PC-9 (cell line): Measurements from ENCODE around the gene LILRB3. TPM values are rescaled to one million over a fixed set of nuclear protein-coding genes. Genes with fewer than 3 reads are reported as not detected.
A peak's percentile ranks its signal among the peaks of the same experiment; 100 is the strongest.
"Not testable (repeated sequence)": the region's sequence is repeated elsewhere in the genome, so short reads cannot be mapped to it uniquely, and the experiment has no call there.

Experiments
- BruUV-seq: library from RNA; stranded (reverse); fragments of 400-500 nt; replicated peaks from 2 replicates; lab custom pipeline; 2021; lab: Mats Ljungman, UMichigan
- CTCF ChIA-PET: fragments of 300-600 bp; sonication (Branson Sonifier 250); formaldehyde crosslinking; loops from one replicate; lab custom pipeline; 2022; ENCODE audit warnings: antibody characterized with exemption; lab: Charles Lee
- POLR2A ChIA-PET: fragments of 300-600 bp; sonication (Branson Sonifier 250); formaldehyde crosslinking; loops from one replicate; lab custom pipeline; 2022; ENCODE audit warnings: antibody characterized with exemption; ENCODE audit not compliant: unreplicated experiment; lab: Charles Lee
- DNase-seq, 2 experiments: peaks; one replicate each; pipeline versions ENCODE4 v3.0.0 to v3.0.0-alpha.2; 2015 to 2022; ENCODE audit warnings: mixed read lengths in 1 of 2
- H2AFZ ChIP-seq: fragments of 200-600 bp; sonication (generic); 2 replicates; pipeline ENCODE4 v1.8.1; 2017; ENCODE audit warnings: antibody characterized with exemption
- H3F3A ChIP-seq: fragments of 200-600 bp; sonication (generic); 2 replicates; pipeline ENCODE4 v1.8.1; 2017; ENCODE audit warnings: antibody characterized with exemption, mild to moderate bottlenecking, low read depth; ENCODE audit not compliant: insufficient read depth
- H3K27ac ChIP-seq: fragments of 200-600 bp; sonication (generic); 2 replicates; pipeline ENCODE4 v1.6.1; 2016; ENCODE audit warnings: mixed run types
- H3K27me3 ChIP-seq: fragments of 200-600 bp; sonication (generic); 2 replicates; pipeline ENCODE4 v1.6.1; 2016; ENCODE audit warnings: low read depth, mixed run types; ENCODE audit not compliant: insufficient read depth
- H3K36me3 ChIP-seq: fragments of 200-600 bp; sonication (generic); 2 replicates; pipeline ENCODE4 v1.6.1; 2016; ENCODE audit warnings: low read depth, mixed run types
- H3K4me1 ChIP-seq: fragments of 200-600 bp; sonication (generic); replicated peaks from 2 replicates; pipeline ENCODE4 v1.6.1; 2016; ENCODE audit warnings: mixed run types; ENCODE audit not compliant: insufficient read depth
- H3K4me2 ChIP-seq: fragments of 200-600 bp; sonication (generic); 2 replicates; pipeline ENCODE4 v1.6.1; 2017; ENCODE audit warnings: mixed run types
- H3K4me3 ChIP-seq: fragments of 200-600 bp; sonication (generic); 2 replicates; pipeline ENCODE4 v1.6.1; 2016; ENCODE audit warnings: mixed run types
- H3K79me2 ChIP-seq: fragments of 200-600 bp; sonication (generic); 2 replicates; pipeline ENCODE4 v1.6.1; 2017; ENCODE audit warnings: low read depth, mixed run types
- H3K9me2 ChIP-seq: fragments of 200-600 bp; sonication (generic); 2 replicates; pipeline ENCODE4 v1.8.1; 2017; ENCODE audit warnings: mild to moderate bottlenecking; ENCODE audit not compliant: insufficient read depth
- H3K9me3 ChIP-seq: fragments of 200-600 bp; sonication (generic); 2 replicates; pipeline ENCODE4 v1.8.1; 2016; ENCODE audit warnings: low read depth; ENCODE audit not compliant: insufficient read depth
- H4K20me1 ChIP-seq: fragments of 200-600 bp; sonication (generic); 2 replicates; pipeline ENCODE4 v1.8.1; 2017; ENCODE audit not compliant: insufficient read depth
- CTCF ChIP-seq: fragments of 200-600 bp; sonication (generic); conservative IDR thresholded peaks from 2 replicates; pipeline ENCODE4 v1.6.1; 2017; ENCODE audit warnings: mixed run types, antibody characterized with exemption, mild to moderate bottlenecking, moderate library complexity
- EZH2 ChIP-seq: fragments of 200-600 bp; sonication (generic); IDR thresholded peaks from 2 replicates; pipeline ENCODE4 v1.8.0; 2017; ENCODE audit warnings: antibody characterized with exemption, low read depth
- intact Hi-C: fragments of 100-400 bp; cut with micrococcal nuclease; formaldehyde crosslinking; loops from one replicate; pipeline ENCODE4 v1.10.0; 2022; ENCODE audit not compliant: unreplicated experiment
- total RNA-seq: library from RNA; stranded (reverse); gene quantifications from 2 replicates; pipeline ENCODE4 v1.2.3, GENCODE V29; 2021

LILRB3 gene
- total RNA-seq, 1 experiment from 2014 or later = not detected

GRCh38 chr19:54183431-54183830 is 39.4 kb downstream of the LILRB3 start:
- no peak for DNase-seq
- Histone ChIP-seq H2AFZ (no peak overlapping the region), H3K27ac (no peak overlapping the region), H3K36me3 (peaks cover 16% of the 10 kb centered on the region), H4K20me1 (peaks cover 28% of the 10 kb centered on the region), H3K4me1 (peaks cover 10% of the 10 kb centered on the region), H3K9me2 (no peaks in the 10 kb centered on the region), H3K4me2 (no peak overlapping the region), H3K9me3 (no peaks in the 10 kb centered on the region), H3F3A (peaks cover 36% of the 10 kb centered on the region; the same call in 1 of the 2 replicates), H3K4me3 (no peak overlapping the region), H3K79me2 (peaks cover 34% of the 10 kb centered on the region), H3K27me3 (no peaks in the 10 kb centered on the region)
- no peak for TF ChIP-seq EZH2
- no peak for TF ChIP-seq CTCF
- intact Hi-C loops = no loop called here
- BruUV-seq = no TSS peak
- ChIA-PET CTCF (no interaction called here), POLR2A (no interaction called here)

- Histone ChIP-seq H3F3A (peaks cover 49% of the 10 kb centered on the region; the same call in 1 of the 2 replicates), H3K36me3 (peaks cover 22% of the 10 kb centered on the region), H4K20me1 (peaks cover 27% of the 10 kb centered on the region), H3K79me2 (peaks cover 21% of the 10 kb centered on the region)
- intact Hi-C loops, DNase-seq, CTCF ChIA-PET, H3K4me1 ChIP-seq, H3K4me3 ChIP-seq, H2AFZ ChIP-seq, BruUV-seq, H3K9me3 ChIP-seq, H3K27ac ChIP-seq, POLR2A ChIA-PET, H3K27me3 ChIP-seq, H3K9me2 ChIP-seq, H3K4me2 ChIP-seq: not testable (repeated sequence)
Observed at GRCh38 chr19:54181894-54182293, 40.9 kb downstream of the LILRB3 start.

GRCh38 chr19:54180691-54181091 is 42.1 kb downstream of the LILRB3 start:
- Histone ChIP-seq H3K4me3 (no peak overlapping the region), H3K4me1 (no peaks in the 10 kb centered on the region), H2AFZ (no peak overlapping the region), H3F3A (peaks cover 57% of the 10 kb centered on the region; the same call in 1 of the 2 replicates), H3K9me3 (no peaks in the 10 kb centered on the region), H3K27ac (no peak overlapping the region), H3K9me2 (no peaks in the 10 kb centered on the region), H3K27me3 (no peaks in the 10 kb centered on the region), H4K20me1 (peaks cover 33% of the 10 kb centered on the region), H3K4me2 (no peak overlapping the region), H3K36me3 (peaks cover 16% of the 10 kb centered on the region), H3K79me2 (peaks cover 9% of the 10 kb centered on the region; the same call in 1 of the 2 replicates)
- no TSS peak for BruUV-seq
- DNase-seq = no peak
- intact Hi-C loops = no loop called here
- CTCF ChIA-PET = no interaction called here
- POLR2A ChIA-PET = no interaction called here
- no peak for TF ChIP-seq EZH2
- no peak for TF ChIP-seq CTCF

GRCh38 chr19:54179921-54180461 is 42.8 kb downstream of the LILRB3 start:
- no peaks in the 10 kb centered on the region for H3K4me1 ChIP-seq
- DNase-seq = peak in 1 of 2 experiments; percentile 65
- H4K20me1 ChIP-seq = peaks cover 38% of the 10 kb centered on the region
- no TSS peak for BruUV-seq
- H3K4me2 ChIP-seq = no peak overlapping the region
- H3K27me3 ChIP-seq = no peaks in the 10 kb centered on the region
- TF ChIP-seq EZH2 = no peak
- TF ChIP-seq CTCF = no peak
- peaks cover 59% of the 10 kb centered on the region; the same call in 1 of the 2 replicates for H3F3A ChIP-seq
- H3K9me3 ChIP-seq = no peaks in the 10 kb centered on the region
- intact Hi-C loops = no loop called here
- peaks cover 3% of the 10 kb centered on the region; the same call in 1 of the 2 replicates for H3K79me2 ChIP-seq
- no peaks in the 10 kb centered on the region for H3K9me2 ChIP-seq
- ChIA-PET CTCF (no interaction called here), POLR2A (no interaction called here)
- H3K27ac ChIP-seq = no peak overlapping the region
- no peak overlapping the region for H3K4me3 ChIP-seq
- peaks cover 10% of the 10 kb centered on the region; the same call in 1 of the 2 replicates for H3K36me3 ChIP-seq
- no peak overlapping the region for H2AFZ ChIP-seq
